SU-DHL-6 (cell line): Measurements from ENCODE around the gene CFAP99.

ENCODE experiments used
- EZH2phosphoT487 ChIP-seq: fragments of 200-600 bp; sonication (generic), shearing (Covaris generic); conservative IDR thresholded peaks from 2 replicates; pipeline ENCODE4 v1.6.1; 2018; ENCODE audit warnings: mild to moderate bottlenecking, antibody characterized with exemption, low read length, moderate library complexity, mixed read lengths
- TF ChIP-seq, protein P1 (sequence below): fragments of 200-600 bp; sonication (generic); IDR thresholded peaks from one replicate; pipeline ENCODE4 v1.5.1; 2017; ENCODE audit warnings: antibody characterized with exemption, mild to moderate bottlenecking, low read length, moderate library complexity; ENCODE audit not compliant: insufficient read depth, poor library complexity, severe bottlenecking

DNA sequence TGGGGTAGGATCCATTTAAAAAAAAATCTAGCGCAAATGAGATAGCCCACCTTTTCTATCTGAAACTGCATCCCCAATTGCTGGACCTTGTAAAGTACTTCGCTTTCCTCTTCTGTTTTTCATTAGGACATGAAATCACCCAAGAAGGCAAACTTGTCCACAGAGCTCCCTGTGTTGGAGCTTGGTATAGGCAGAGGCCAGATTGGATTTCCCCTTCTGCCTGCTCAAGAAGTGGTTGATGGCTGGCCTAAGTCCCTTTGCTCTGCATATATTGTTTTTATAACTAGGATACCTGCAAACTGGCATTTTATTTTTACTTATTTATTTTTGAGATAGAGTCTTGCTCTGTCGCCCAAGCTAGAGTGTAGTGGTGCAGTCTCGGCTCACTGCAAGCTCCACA is 78.6 kb downstream of the CFAP99 start:
- TF ChIP-seq, protein P1, sequence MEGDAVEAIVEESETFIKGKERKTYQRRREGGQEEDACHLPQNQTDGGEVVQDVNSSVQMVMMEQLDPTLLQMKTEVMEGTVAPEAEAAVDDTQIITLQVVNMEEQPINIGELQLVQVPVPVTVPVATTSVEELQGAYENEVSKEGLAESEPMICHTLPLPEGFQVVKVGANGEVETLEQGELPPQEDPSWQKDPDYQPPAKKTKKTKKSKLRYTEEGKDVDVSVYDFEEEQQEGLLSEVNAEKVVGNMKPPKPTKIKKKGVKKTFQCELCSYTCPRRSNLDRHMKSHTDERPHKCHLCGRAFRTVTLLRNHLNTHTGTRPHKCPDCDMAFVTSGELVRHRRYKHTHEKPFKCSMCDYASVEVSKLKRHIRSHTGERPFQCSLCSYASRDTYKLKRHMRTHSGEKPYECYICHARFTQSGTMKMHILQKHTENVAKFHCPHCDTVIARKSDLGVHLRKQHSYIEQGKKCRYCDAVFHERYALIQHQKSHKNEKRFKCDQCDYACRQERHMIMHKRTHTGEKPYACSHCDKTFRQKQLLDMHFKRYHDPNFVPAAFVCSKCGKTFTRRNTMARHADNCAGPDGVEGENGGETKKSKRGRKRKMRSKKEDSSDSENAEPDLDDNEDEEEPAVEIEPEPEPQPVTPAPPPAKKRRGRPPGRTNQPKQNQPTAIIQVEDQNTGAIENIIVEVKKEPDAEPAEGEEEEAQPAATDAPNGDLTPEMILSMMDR, result no peak
- TF ChIP-seq EZH2phosphoT487, result no peak
